Trophoblast cell (in vitro differentiated cells and primary cell): Measurements from ENCODE around the gene FAM241A.
A peak's percentile ranks its signal among the peaks of the same experiment; 100 is the strongest.

Experiments
- DNase-seq, 2 donors: peaks; one replicate each; pipeline ENCODE4 v3.0.0-alpha.2; 2016
- H2AFZ ChIP-seq: 2 replicates; pipeline ENCODE4 v1.6.1; 2013; ENCODE audit warnings: low read length, moderate library complexity, mild to moderate bottlenecking; ENCODE audit not compliant: insufficient read depth, poor library complexity
- H2AK5ac ChIP-seq: 2 replicates; pipeline ENCODE4 v1.6.1; 2013; ENCODE audit warnings: mild to moderate bottlenecking, low read length
- H2BK120ac ChIP-seq: 2 replicates; pipeline ENCODE4 v1.6.1; 2013; ENCODE audit warnings: low read length, mild to moderate bottlenecking, moderate library complexity; ENCODE audit not compliant: insufficient read depth, poor library complexity
- H2BK12ac ChIP-seq: 2 replicates; pipeline ENCODE4 v1.6.1; 2013; ENCODE audit warnings: mild to moderate bottlenecking, low read length, moderate library complexity
- H2BK5ac ChIP-seq: 2 replicates; pipeline ENCODE4 v1.6.1; 2013; ENCODE audit warnings: low read length, low read depth, moderate library complexity, mild to moderate bottlenecking; ENCODE audit not compliant: poor library complexity
- H3K14ac ChIP-seq: 2 replicates; pipeline ENCODE4 v1.6.1; 2013; ENCODE audit warnings: mild to moderate bottlenecking, low read length
- H3K18ac ChIP-seq: 2 replicates; pipeline ENCODE4 v1.6.1; 2013; ENCODE audit warnings: mild to moderate bottlenecking, low read length
- H3K23ac ChIP-seq: 2 replicates; pipeline ENCODE4 v1.6.1; 2013; ENCODE audit warnings: low read length
- H3K27ac ChIP-seq: 2 replicates; pipeline ENCODE4 v1.5.1; 2013; ENCODE audit warnings: low read depth, mild to moderate bottlenecking, inconsistent platforms, low read length, moderate library complexity
- H3K27me3 ChIP-seq: 2 replicates; pipeline ENCODE4 v1.6.1; 2013; ENCODE audit warnings: inconsistent platforms, mild to moderate bottlenecking, low read length, moderate library complexity; ENCODE audit not compliant: insufficient read depth
- H3K36me3 ChIP-seq, 2 experiments: 1 replicate in 1 of 2; 2 replicates in 1 of 2; pipeline ENCODE4 v1.6.1; 2013; ENCODE audit warnings: low read length in 2 of 2, mild to moderate bottlenecking in 2 of 2, moderate library complexity in 1 of 2; ENCODE audit not compliant: insufficient read depth in 2 of 2, control insufficient read depth in 1 of 2
- H3K4ac ChIP-seq: 2 replicates; pipeline ENCODE4 v1.6.1; 2013; ENCODE audit warnings: low read depth, mild to moderate bottlenecking, low read length, moderate library complexity
- H3K4me1 ChIP-seq, 2 experiments: 1 replicate in 1 of 2; 2 replicates in 1 of 2; pipeline ENCODE4 v1.6.1; 2013; ENCODE audit warnings: low read length in 2 of 2, mild to moderate bottlenecking in 2 of 2, moderate library complexity in 1 of 2; ENCODE audit not compliant: insufficient read depth in 2 of 2, control insufficient read depth in 1 of 2
- H3K4me2 ChIP-seq: 2 replicates; pipeline ENCODE4 v1.6.1; 2013; ENCODE audit warnings: inconsistent platforms, mild to moderate bottlenecking, low read length, moderate library complexity
- H3K4me3 ChIP-seq: 2 replicates; pipeline ENCODE4 v1.5.1; 2013; ENCODE audit warnings: mild to moderate bottlenecking, low read depth, low read length, inconsistent platforms
- H3K79me1 ChIP-seq: one replicate; pipeline ENCODE4 v1.6.1; 2013; ENCODE audit warnings: low read length
- H3K79me2 ChIP-seq: 2 replicates; pipeline ENCODE4 v1.6.1; 2013; ENCODE audit warnings: low read length, mild to moderate bottlenecking; ENCODE audit not compliant: control insufficient read depth, insufficient read depth, poor library complexity
- H3K9ac ChIP-seq: 2 replicates; pipeline ENCODE4 v1.6.1; 2013; ENCODE audit warnings: mild to moderate bottlenecking, low read length
- H3K9me3 ChIP-seq: 2 replicates; pipeline ENCODE4 v1.6.1; 2013; ENCODE audit warnings: low read depth, mild to moderate bottlenecking, control low read depth, inconsistent platforms, low read length; ENCODE audit not compliant: insufficient read depth
- H4K12ac ChIP-seq: 2 replicates; pipeline ENCODE4 v1.6.1; 2013; ENCODE audit warnings: low read depth, mild to moderate bottlenecking, low read length, moderate library complexity
- H4K8ac ChIP-seq: 2 replicates; pipeline ENCODE4 v1.6.1; 2013; ENCODE audit warnings: low read depth, mild to moderate bottlenecking, low read length, moderate library complexity
- H4K91ac ChIP-seq: one replicate; pipeline ENCODE4 v1.6.1; 2013; ENCODE audit warnings: low read depth, mild to moderate bottlenecking, low read length, moderate library complexity
- WGBS: extraction: QIAGEN DNeasy Blood & Tissue Kit; methylation state at CpG from one replicate; pipeline ENCODE4 v1.1.7; 2013; ENCODE audit warnings: missing lambda C conversion rate; ENCODE audit not compliant: insufficient read length, insufficient coverage; ENCODE audit errors: extremely low coverage; 5-methylcytosine and 5-hydroxymethylcytosine counted together

FAM241A gene

GRCh38 chr4:112213091-112213490 is 67.8 kb downstream of the FAM241A start:
- Histone ChIP-seq H2AK5ac (no peak overlapping the region), H2AFZ (no peak overlapping the region), H3K27me3 (no peaks in the 10 kb centered on the region), H4K12ac (no peak overlapping the region), H3K9ac (no peak overlapping the region), H3K4ac (no peak overlapping the region), H3K79me1 (no peaks in the 10 kb centered on the region), H3K27ac (no peak overlapping the region), H2BK12ac (no peak overlapping the region), H3K14ac (no peak overlapping the region), H3K36me3 (no peaks in the 10 kb centered on the region), H3K79me2 (no peaks in the 10 kb centered on the region), H4K8ac (no peak overlapping the region), H4K91ac (no peak overlapping the region), H2BK120ac (no peak overlapping the region), H3K4me1 (no peaks in the 10 kb centered on the region), H2BK5ac (no peak overlapping the region), H3K18ac (no peak overlapping the region), H3K23ac (no peak overlapping the region), H3K9me3 (no peaks in the 10 kb centered on the region), H3K4me2 (no peak overlapping the region), H3K4me3 (no peak overlapping the region)
- no CpG with 5 or more reads among the region's 2 CpGs for WGBS
- DNase-seq, result no peak

- Histone ChIP-seq H4K12ac (no peak overlapping the region), H2AK5ac (no peak overlapping the region), H3K9me3 (no peaks in the 10 kb centered on the region), H2BK120ac (no peak overlapping the region), H3K14ac (no peak overlapping the region), H3K79me1 (no peaks in the 10 kb centered on the region), H3K9ac (no peak overlapping the region), H4K91ac (no peak overlapping the region), H2BK12ac (no peak overlapping the region), H3K23ac (no peak overlapping the region), H3K4ac (no peak overlapping the region), H3K27ac (no peak overlapping the region), H4K8ac (no peak overlapping the region), H3K4me2 (no peak overlapping the region), H2AFZ (no peak overlapping the region), H3K27me3 (no peaks in the 10 kb centered on the region), H3K79me2 (no peaks in the 10 kb centered on the region), H3K4me1 (no peaks in the 10 kb centered on the region), H3K36me3 (no peaks in the 10 kb centered on the region), H3K4me3 (no peak overlapping the region), H2BK5ac (no peak overlapping the region), H3K18ac (no peak overlapping the region)
- peak in 1 of 2 donors; percentile 28 for DNase-seq
- no CpG with 5 or more reads among the region's 3 CpGs for WGBS
Measured at GRCh38 chr4:112213856-112214255, 68.6 kb downstream of the FAM241A start.

DNA sequence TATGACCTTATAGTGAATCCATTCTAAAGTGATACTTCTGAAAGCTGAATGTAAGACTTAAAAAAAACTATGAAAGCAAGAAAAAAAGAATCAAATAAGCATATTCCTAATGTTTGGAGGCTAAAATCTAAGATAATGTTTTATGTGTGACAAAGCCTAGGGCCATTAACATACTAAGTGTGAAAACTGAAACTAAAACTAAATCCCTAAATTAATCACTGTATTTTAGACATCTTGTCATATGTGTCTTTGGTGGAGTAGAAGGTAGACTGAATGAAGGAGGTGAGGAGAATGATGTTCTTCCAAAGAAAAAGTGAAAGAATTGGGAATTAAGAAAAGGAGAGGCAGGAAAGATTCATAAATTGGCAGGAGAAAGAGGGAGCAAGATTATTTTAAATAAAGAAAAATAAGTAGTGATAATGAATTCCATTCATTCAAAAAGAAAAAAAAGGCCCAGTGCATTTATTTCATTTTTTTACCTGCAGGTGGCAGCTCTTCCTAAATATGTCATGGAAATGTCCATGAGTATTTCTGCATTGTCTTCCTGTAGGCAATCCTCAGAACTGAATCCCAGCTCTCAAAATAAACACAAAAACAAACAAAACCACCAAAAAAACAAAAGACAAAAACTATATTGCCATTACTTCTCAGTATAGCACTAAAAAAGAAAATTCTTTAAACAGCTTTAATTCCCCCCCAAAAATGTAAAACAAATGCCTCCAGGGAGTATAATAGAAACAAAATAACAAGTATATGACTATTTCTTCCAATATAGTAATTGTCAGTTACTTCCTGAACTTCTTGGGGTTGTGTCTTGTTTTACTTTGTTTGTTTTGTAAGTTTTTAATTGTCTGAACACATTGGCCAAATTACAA is 69.4 kb downstream of the FAM241A start:
- Histone ChIP-seq H2BK120ac (no peak overlapping the region), H4K91ac (no peak overlapping the region), H2AFZ (no peak overlapping the region), H2AK5ac (no peak overlapping the region), H3K4me1 (no peaks in the 10 kb centered on the region), H4K8ac (no peak overlapping the region), H3K36me3 (no peaks in the 10 kb centered on the region), H2BK12ac (no peak overlapping the region), H3K9me3 (no peaks in the 10 kb centered on the region), H4K12ac (no peak overlapping the region), H3K9ac (no peak overlapping the region), H3K18ac (no peak overlapping the region), H2BK5ac (no peak overlapping the region), H3K4ac (no peak overlapping the region), H3K4me2 (no peak overlapping the region), H3K23ac (no peak overlapping the region), H3K79me2 (no peaks in the 10 kb centered on the region), H3K79me1 (no peaks in the 10 kb centered on the region), H3K27ac (no peak overlapping the region), H3K14ac (no peak overlapping the region), H3K27me3 (no peaks in the 10 kb centered on the region), H3K4me3 (no peak overlapping the region)
- DNase-seq, result peak in 1 of 2 donors; percentile 68

DNA sequence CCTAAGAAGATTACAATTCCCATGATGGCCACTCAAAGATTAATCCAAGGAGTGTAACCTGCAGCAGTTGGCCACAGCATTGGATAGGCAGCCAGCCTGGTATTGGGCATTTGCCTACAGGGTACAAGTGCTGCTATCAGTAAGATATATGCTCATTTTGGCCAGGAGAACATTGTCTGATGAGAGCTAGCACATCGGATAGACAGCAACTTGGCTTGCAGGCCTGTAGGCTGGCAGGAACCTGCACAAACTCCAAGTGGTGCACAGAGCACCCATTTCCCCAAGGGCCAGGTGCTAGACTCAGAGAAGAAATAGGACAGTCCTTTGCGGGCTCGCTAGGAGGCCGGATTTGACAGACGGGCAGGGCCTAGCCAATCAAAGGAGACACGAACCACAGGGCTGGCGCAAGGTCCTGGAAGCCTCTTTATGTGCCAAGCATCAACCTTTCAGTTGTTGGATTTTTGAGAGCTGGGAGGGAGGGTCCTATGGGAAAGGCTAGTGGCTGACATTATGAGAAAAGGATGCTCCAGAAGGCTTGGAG is 74.6 kb downstream of the FAM241A start:
- no peak overlapping the region for H2AFZ ChIP-seq
- no peaks in the 10 kb centered on the region for H3K79me2 ChIP-seq
- no peak overlapping the region for H3K4me2 ChIP-seq
- H4K8ac ChIP-seq, result no peak overlapping the region
- H3K14ac ChIP-seq, result no peak overlapping the region
- H4K91ac ChIP-seq, result no peak overlapping the region
- WGBS, result no CpG with 5 or more reads among the region's 7 CpGs
- no peak overlapping the region for H3K9ac ChIP-seq
- no peaks in the 10 kb centered on the region for H3K9me3 ChIP-seq
- H3K79me1 ChIP-seq, result no peaks in the 10 kb centered on the region
- DNase-seq, result no peak
- no peak overlapping the region for H4K12ac ChIP-seq
- H3K27me3 ChIP-seq, result no peaks in the 10 kb centered on the region
- no peak overlapping the region for H2AK5ac ChIP-seq
- no peak overlapping the region for H3K27ac ChIP-seq
- H3K36me3 ChIP-seq, result no peaks in the 10 kb centered on the region
- H2BK5ac ChIP-seq, result no peak overlapping the region
- no peak overlapping the region for H2BK12ac ChIP-seq
- no peak overlapping the region for H3K18ac ChIP-seq
- H3K4me1 ChIP-seq, result no peaks in the 10 kb centered on the region
- no peak overlapping the region for H3K23ac ChIP-seq
- H3K4me3 ChIP-seq, result no peak overlapping the region
- no peak overlapping the region for H3K4ac ChIP-seq
- no peak overlapping the region for H2BK120ac ChIP-seq
